IPS-15b (cell line): ENCODE data around the gene HS6ST3.

Experiments used
- H3K27me3 ChIP-seq: one replicate; pipeline ENCODE4 v1.6.1; 2013; ENCODE audit warnings: low read length; ENCODE audit not compliant: control insufficient read depth, insufficient read depth
- H3K36me3 ChIP-seq: one replicate; pipeline ENCODE4 v1.6.1; 2013; ENCODE audit warnings: low read length; ENCODE audit not compliant: control insufficient read depth, insufficient read depth
- H3K4me1 ChIP-seq: one replicate; pipeline ENCODE4 v1.6.1; 2013; ENCODE audit warnings: mild to moderate bottlenecking, low read length; ENCODE audit not compliant: control insufficient read depth, insufficient read depth
- H3K4me3 ChIP-seq: one replicate; pipeline ENCODE4 v1.5.1; 2013; ENCODE audit warnings: low read depth, low read length
- H3K9ac ChIP-seq: one replicate; pipeline ENCODE4 v1.6.1; 2013; ENCODE audit warnings: low read depth, mild to moderate bottlenecking, low read length
- H3K9me3 ChIP-seq: one replicate; pipeline ENCODE4 v1.6.1; 2013; ENCODE audit warnings: mild to moderate bottlenecking, low read length; ENCODE audit not compliant: control insufficient read depth, insufficient read depth

Gene HS6ST3

DNA sequence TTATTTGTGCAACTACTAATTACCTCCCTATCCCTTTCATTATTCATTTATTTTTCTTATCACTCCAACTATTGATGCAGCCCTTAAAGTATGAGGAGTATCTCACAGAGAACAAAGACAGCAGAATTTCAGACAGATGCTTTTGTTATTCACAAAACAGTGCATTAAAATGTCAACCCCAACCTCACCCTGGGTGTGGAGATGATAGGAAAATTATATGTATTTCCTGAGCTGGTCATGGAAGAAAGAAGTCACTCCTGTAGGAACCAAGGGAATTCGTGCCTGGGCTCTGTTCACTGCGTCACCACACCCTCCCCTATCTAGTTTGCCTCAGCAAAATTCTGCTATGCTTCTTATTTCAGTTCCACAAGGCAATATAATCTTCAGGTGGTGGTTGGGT is 588.9 kb downstream of the HS6ST3 start:
- H3K9me3 ChIP-seq: no peaks in the 10 kb centered on the region
- H3K36me3 ChIP-seq: no peaks in the 10 kb centered on the region
- no peaks in the 10 kb centered on the region for H3K27me3 ChIP-seq
- H3K4me1 ChIP-seq: no peaks in the 10 kb centered on the region
- no peak overlapping the region for H3K9ac ChIP-seq
- H3K4me3 ChIP-seq: no peak overlapping the region

DNA sequence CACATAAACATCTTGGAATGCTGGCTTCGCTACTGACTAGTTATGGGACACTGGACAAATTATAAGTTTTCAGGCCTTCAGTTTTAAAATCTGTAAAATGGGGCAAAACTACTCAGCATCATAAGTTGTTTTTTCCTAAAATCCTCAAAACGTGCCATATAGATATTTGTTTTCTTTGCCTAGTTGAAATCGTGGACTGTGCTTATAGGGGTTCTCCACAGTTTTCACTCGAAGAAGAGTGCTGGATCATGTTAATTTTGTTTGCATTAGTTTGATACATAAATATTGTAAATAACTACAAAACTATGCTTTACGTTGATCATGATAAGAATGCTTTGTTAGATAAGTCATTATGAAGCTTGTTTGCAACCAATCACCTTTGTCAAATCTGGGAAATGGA is 591.0 kb downstream of the HS6ST3 start:
- Histone ChIP-seq H3K36me3 (no peaks in the 10 kb centered on the region), H3K27me3 (no peaks in the 10 kb centered on the region), H3K9me3 (no peaks in the 10 kb centered on the region), H3K4me1 (no peaks in the 10 kb centered on the region), H3K4me3 (no peak overlapping the region), H3K9ac (no peak overlapping the region)

GRCh38 chr13:96681766-96682165 is 591.9 kb downstream of the HS6ST3 start:
- H3K36me3 ChIP-seq: no peaks in the 10 kb centered on the region
- no peak overlapping the region for H3K9ac ChIP-seq

GRCh38 chr13:96684469-96684868 is 594.6 kb downstream of the HS6ST3 start:
- Histone ChIP-seq H3K9ac (no peak overlapping the region), H3K4me3 (no peak overlapping the region), H3K9me3 (no peaks in the 10 kb centered on the region), H3K36me3 (no peaks in the 10 kb centered on the region), H3K4me1 (no peaks in the 10 kb centered on the region), H3K27me3 (no peaks in the 10 kb centered on the region)

More at GRCh38 chr13:96681766-96682165, 591.9 kb downstream of the HS6ST3 start:
- H3K4me3 ChIP-seq: no peak overlapping the region
- H3K9me3 ChIP-seq: no peaks in the 10 kb centered on the region
- H3K27me3 ChIP-seq: no peaks in the 10 kb centered on the region
- no peaks in the 10 kb centered on the region for H3K4me1 ChIP-seq

GRCh38 chr13:96684907-96685306 is 595.0 kb downstream of the HS6ST3 start:
- Histone ChIP-seq H3K36me3 (no peaks in the 10 kb centered on the region), H3K27me3 (no peaks in the 10 kb centered on the region), H3K9me3 (no peaks in the 10 kb centered on the region), H3K9ac (no peak overlapping the region), H3K4me1 (no peaks in the 10 kb centered on the region), H3K4me3 (no peak overlapping the region)

DNA sequence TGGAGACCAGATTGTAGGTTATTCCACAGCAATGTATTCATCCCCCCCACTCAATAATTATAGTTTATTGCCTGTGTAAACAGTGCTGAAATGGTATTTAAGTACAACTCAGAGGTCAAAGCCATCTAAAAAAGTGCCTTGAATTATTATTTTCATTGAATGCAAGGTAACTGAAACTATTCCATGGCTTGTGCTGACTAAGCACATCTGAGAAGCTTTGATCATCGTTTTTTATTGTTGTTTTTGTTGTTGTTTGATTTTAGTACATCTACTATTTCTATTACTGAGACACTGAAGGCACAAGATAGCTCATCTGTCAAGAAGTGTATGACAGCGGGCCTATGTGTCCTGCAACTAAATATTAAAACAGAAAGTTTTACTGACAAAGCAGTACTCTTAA is 596.4 kb downstream of the HS6ST3 start:
- no peaks in the 10 kb centered on the region for H3K27me3 ChIP-seq
- H3K4me1 ChIP-seq: no peaks in the 10 kb centered on the region
- H3K9me3 ChIP-seq: no peaks in the 10 kb centered on the region
- no peak overlapping the region for H3K9ac ChIP-seq
- H3K4me3 ChIP-seq: no peak overlapping the region
- H3K36me3 ChIP-seq: no peaks in the 10 kb centered on the region

DNA sequence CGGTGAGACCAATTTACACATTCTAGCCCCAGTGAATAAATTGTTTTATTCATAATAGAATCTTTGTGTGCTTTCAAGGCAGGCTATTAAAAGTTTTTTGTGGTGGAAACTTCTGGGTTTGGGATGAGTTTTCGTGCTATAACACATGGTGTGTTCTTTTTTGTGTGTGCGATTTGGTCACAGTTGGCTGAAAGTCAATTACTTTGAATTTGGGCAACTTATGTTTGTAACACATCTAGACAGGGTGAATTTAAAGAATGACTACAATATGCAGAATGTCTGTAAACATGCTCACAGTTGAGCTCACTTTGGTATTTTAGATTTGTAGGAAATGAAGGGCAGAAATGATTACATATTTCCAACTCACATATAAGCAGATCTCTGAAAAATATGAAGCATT is 597.3 kb downstream of the HS6ST3 start:
- Histone ChIP-seq H3K4me1 (no peaks in the 10 kb centered on the region), H3K9ac (no peak overlapping the region), H3K27me3 (no peaks in the 10 kb centered on the region), H3K4me3 (no peak overlapping the region), H3K9me3 (no peaks in the 10 kb centered on the region), H3K36me3 (no peaks in the 10 kb centered on the region)

- Histone ChIP-seq H3K36me3 (no peaks in the 10 kb centered on the region), H3K27me3 (no peaks in the 10 kb centered on the region), H3K9ac (no peak overlapping the region), H3K9me3 (no peaks in the 10 kb centered on the region), H3K4me1 (no peaks in the 10 kb centered on the region), H3K4me3 (no peak overlapping the region)
These were observed 601.1 kb downstream of the HS6ST3 start for GRCh38 chr13:96690998-96691397.

DNA sequence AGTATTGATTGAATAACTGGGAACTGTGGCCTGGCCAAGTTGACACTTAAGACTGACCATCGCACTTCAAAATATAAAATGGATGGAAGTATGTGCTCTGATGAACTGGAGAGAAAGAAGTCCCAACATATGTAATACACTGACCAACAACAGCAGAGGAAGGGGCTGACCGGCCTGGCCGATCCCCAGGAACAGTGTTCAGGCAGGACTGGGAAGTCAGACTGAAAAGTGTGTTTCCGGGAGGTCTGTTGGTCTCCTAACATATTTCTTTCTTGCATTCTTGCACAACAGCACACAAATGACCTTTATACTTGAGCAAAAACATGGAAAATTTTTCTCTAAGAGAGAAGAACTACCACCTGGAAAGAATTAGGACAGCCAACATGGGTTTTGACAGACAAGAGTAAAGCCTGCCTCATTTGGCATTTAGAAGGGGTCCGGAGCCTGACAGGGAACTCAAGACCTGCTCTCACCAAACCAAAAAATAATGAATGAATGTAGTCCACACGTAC is 606.5 kb downstream of the HS6ST3 start:
- Histone ChIP-seq H3K9ac (no peak overlapping the region), H3K4me3 (no peak overlapping the region), H3K36me3 (no peaks in the 10 kb centered on the region), H3K4me1 (no peaks in the 10 kb centered on the region), H3K9me3 (no peaks in the 10 kb centered on the region), H3K27me3 (no peaks in the 10 kb centered on the region)

DNA sequence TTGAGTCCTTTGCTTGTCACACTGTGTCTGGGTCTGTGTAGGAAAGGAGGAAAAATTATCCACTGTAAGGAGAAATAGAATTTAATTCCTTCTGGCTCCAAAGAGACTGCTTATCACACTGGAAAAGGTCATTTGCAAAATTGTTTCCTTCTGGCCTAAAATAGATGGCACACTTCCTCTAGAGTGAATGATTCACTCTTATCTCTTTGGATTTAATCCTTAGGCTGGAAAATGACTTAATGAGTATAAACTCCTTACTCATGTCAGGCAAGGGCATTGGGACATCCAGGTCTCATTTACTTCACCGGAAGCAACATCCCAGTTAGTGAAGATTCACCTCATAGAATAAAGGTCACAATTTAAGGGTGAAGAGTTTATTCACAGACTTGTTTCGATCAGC is 610.8 kb downstream of the HS6ST3 start:
- Histone ChIP-seq H3K4me1 (no peaks in the 10 kb centered on the region), H3K4me3 (no peak overlapping the region), H3K9ac (no peak overlapping the region), H3K27me3 (no peaks in the 10 kb centered on the region), H3K36me3 (no peaks in the 10 kb centered on the region), H3K9me3 (no peaks in the 10 kb centered on the region)

GRCh38 chr13:96707146-96707545 is 617.2 kb downstream of the HS6ST3 start:
- Histone ChIP-seq H3K27me3 (no peaks in the 10 kb centered on the region), H3K9ac (no peak overlapping the region), H3K4me3 (no peak overlapping the region), H3K36me3 (no peaks in the 10 kb centered on the region), H3K4me1 (no peaks in the 10 kb centered on the region), H3K9me3 (no peaks in the 10 kb centered on the region)

DNA sequence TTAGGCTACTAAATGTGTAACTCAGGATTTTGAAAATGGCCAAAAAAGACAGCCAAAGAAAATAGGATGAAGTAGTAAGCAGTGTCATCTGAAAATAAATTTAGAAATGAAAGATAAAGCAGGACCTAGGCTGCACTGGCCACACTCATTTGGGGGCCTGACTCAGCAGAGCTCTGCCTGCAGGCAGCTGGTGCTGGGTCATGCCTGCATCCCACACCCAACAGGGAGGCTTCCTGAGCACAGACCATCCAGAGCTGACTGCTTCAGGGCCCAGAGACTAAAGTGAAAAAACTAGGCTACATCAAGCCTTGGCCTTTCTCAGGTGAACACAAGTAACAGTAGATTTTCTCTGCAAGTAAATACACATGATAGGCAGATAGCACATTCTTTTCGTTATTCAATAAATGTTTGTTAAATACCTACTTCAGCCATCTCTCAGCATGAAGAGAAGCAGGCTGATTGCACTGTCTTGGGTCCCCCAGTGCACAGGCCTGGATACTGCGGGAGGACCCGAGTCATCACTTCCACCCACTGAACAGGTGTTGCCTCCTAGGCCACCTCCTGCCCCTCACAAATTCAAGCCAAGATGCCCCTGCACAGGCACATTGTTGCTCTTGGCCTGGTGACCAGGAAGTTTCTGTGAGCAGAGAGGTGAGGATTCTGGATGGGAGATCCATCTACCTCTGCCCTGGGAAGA is 620.4 kb downstream of the HS6ST3 start:
- no peaks in the 10 kb centered on the region for H3K4me1 ChIP-seq
- no peak overlapping the region for H3K4me3 ChIP-seq
- H3K36me3 ChIP-seq: no peaks in the 10 kb centered on the region
- H3K27me3 ChIP-seq: no peaks in the 10 kb centered on the region
- no peaks in the 10 kb centered on the region for H3K9me3 ChIP-seq
- no peak overlapping the region for H3K9ac ChIP-seq
